Measurements from ENCODE around the gene BECN2.
A peak's percentile ranks its signal among the peaks of the same experiment; 100 is the strongest.

BECN2 gene

GRCh38 chr1:241968611-241969010, 11.0 kb downstream of the BECN2 start:
- Histone ChIP-seq H2AFZ (ENCODE audit: low read length) (no peak overlapping the region), H3K36me3 (replicated peaks; ENCODE audit: insufficient read depth, low read length) (no peaks in the 10 kb centered on the region), H3F3A (ENCODE audit: insufficient read depth, low read length) (no peaks in the 10 kb centered on the region), H3K9me2 (replicated peaks; ENCODE audit: insufficient read depth, low read length) (no peaks in the 10 kb centered on the region), H3K27me3 (replicated peaks; ENCODE audit: insufficient read depth, low read length) (no peaks in the 10 kb centered on the region), H3K79me2 (ENCODE audit: low read length) (no peaks in the 10 kb centered on the region), H4K20me1 (ENCODE audit: insufficient read depth, low read length) (no peaks in the 10 kb centered on the region), H3K4me1 (ENCODE audit: low read length) (no peaks in the 10 kb centered on the region), H3K4me3 (ENCODE audit: low read length) (no peak overlapping the region), H3K9me3 (replicated peaks; ENCODE audit: insufficient read depth, low read length) (no peaks in the 10 kb centered on the region), H3K27ac (ENCODE audit: low read length) (no peak overlapping the region), H3K9ac (ENCODE audit: low read length) (no peak overlapping the region), H3K4me2 (ENCODE audit: low read depth, low read length) (no peak overlapping the region)
- TF ChIP-seq EZH2phosphoT487 (IDR thresholded peaks at IDR 0.05; ENCODE audit: low read length) (no peak), CTCF (IDR thresholded peaks at IDR 0.05; ENCODE audit: low read length) (no peak), EZH2 (optimal IDR thresholded peaks at IDR 0.05; ENCODE audit: low read depth, low read length) (no peak)
- DNase-seq, result no peak

- H3F3A ChIP-seq (ENCODE audit: insufficient read depth, low read length), result no peaks in the 10 kb centered on the region
- TF ChIP-seq EZH2 (optimal IDR thresholded peaks at IDR 0.05; ENCODE audit: low read depth, low read length), result no peak
- no peak for TF ChIP-seq EZH2phosphoT487 (IDR thresholded peaks at IDR 0.05; ENCODE audit: low read length)
- no peak for TF ChIP-seq CTCF (IDR thresholded peaks at IDR 0.05; ENCODE audit: low read length)
These were observed 15.3 kb downstream of the BECN2 start for GRCh38 chr1:241972703-241973369.

GRCh38 chr1:241976229-241976628, 18.7 kb downstream of the BECN2 start:
- no peaks in the 10 kb centered on the region for H3K9me2 ChIP-seq (replicated peaks; ENCODE audit: insufficient read depth, low read length)

More at GRCh38 chr1:241972703-241973369, 15.3 kb downstream of the BECN2 start:
- Histone ChIP-seq H3K9me2 (replicated peaks; ENCODE audit: insufficient read depth, low read length) (no peaks in the 10 kb centered on the region), H2AFZ (ENCODE audit: low read length) (0 out of 2 replicates have a peak overlapping the region, but pooled peaks have one; percentile 35), H3K36me3 (replicated peaks; ENCODE audit: insufficient read depth, low read length) (no peaks in the 10 kb centered on the region), H3K27ac (ENCODE audit: low read length) (no peak overlapping the region), H3K4me1 (ENCODE audit: low read length) (no peaks in the 10 kb centered on the region), H3K79me2 (ENCODE audit: low read length) (no peaks in the 10 kb centered on the region), H3K9me3 (replicated peaks; ENCODE audit: insufficient read depth, low read length) (no peaks in the 10 kb centered on the region), H3K27me3 (replicated peaks; ENCODE audit: insufficient read depth, low read length) (no peaks in the 10 kb centered on the region), H3K9ac (ENCODE audit: low read length) (no peak overlapping the region), H3K4me2 (ENCODE audit: low read depth, low read length) (no peak overlapping the region), H3K4me3 (ENCODE audit: low read length) (no peak overlapping the region), H4K20me1 (ENCODE audit: insufficient read depth, low read length) (no peaks in the 10 kb centered on the region)
- no peak for DNase-seq

More at GRCh38 chr1:241976229-241976628, 18.7 kb downstream of the BECN2 start:
- no peaks in the 10 kb centered on the region for H3K79me2 ChIP-seq (ENCODE audit: low read length)
- TF ChIP-seq EZH2 (optimal IDR thresholded peaks at IDR 0.05; ENCODE audit: low read depth, low read length) (no peak), CTCF (IDR thresholded peaks at IDR 0.05; ENCODE audit: low read length) (no peak), EZH2phosphoT487 (IDR thresholded peaks at IDR 0.05; ENCODE audit: low read length) (no peak)
- no peak overlapping the region for H3K4me2 ChIP-seq (ENCODE audit: low read depth, low read length)
- H3K4me1 ChIP-seq (ENCODE audit: low read length), result no peaks in the 10 kb centered on the region
- no peaks in the 10 kb centered on the region for H3K9me3 ChIP-seq (replicated peaks; ENCODE audit: insufficient read depth, low read length)
- no peak for DNase-seq
- no peaks in the 10 kb centered on the region for H3F3A ChIP-seq (ENCODE audit: insufficient read depth, low read length)
- no peak overlapping the region for H2AFZ ChIP-seq (ENCODE audit: low read length)
- H4K20me1 ChIP-seq (ENCODE audit: insufficient read depth, low read length), result no peaks in the 10 kb centered on the region
- H3K27me3 ChIP-seq (replicated peaks; ENCODE audit: insufficient read depth, low read length), result no peaks in the 10 kb centered on the region
- no peak overlapping the region for H3K27ac ChIP-seq (ENCODE audit: low read length)
- H3K9ac ChIP-seq (ENCODE audit: low read length), result no peak overlapping the region
- no peak overlapping the region for H3K4me3 ChIP-seq (ENCODE audit: low read length)
- no peaks in the 10 kb centered on the region for H3K36me3 ChIP-seq (replicated peaks; ENCODE audit: insufficient read depth, low read length)

All from MM.1S (cell line).